ENCODE data around the gene CHRNA1. TPM values are rescaled to one million over a fixed set of nuclear protein-coding genes. Genes with fewer than 3 reads are reported as not detected.

CHRNA1 gene
- total and polyA plus RNA-seq, 2 experiments from 2014 or later, result not detected

- TF ChIP-seq ZNF331 (CRISPR knock-in tag; IDR thresholded peaks at IDR 0.05; ENCODE audit: low read depth) (no peak), POLR2AphosphoS5 (IDR thresholded peaks at IDR 0.05; ENCODE audit: low read depth) (no peak), NANOG (IDR thresholded peaks at IDR 0.05; ENCODE audit: borderline replicate concordance) (no peak), EZH2 (IDR thresholded peaks at IDR 0.05; ENCODE audit: low read depth, unreplicated experiment) (no peak), REST (IDR thresholded peaks at IDR 0.05; ENCODE audit: unreplicated experiment) (no peak)
Observed at GRCh38 chr2:174713686-174714085, 50.6 kb downstream of the CHRNA1 start (continued).

GRCh38 chr2:174711206-174711605 is 53.1 kb downstream of the CHRNA1 start:
- H4K20me1 ChIP-seq (replicated peaks; ENCODE audit: insufficient read depth), result no peaks in the 10 kb centered on the region
- H3K4me1 ChIP-seq (ENCODE audit: insufficient read depth), result no peaks in the 10 kb centered on the region
- H3K27ac Mint-ChIP-seq, result no peak overlapping the region
- H3K27me3 ChIP-seq (ENCODE audit: insufficient read depth), result no peaks in the 10 kb centered on the region
- no peak overlapping the region for H3K4me3 ChIP-seq
- no peaks in the 10 kb centered on the region for H3K79me2 ChIP-seq (replicated peaks; ENCODE audit: insufficient read depth)
- H3K4me2 ChIP-seq, result no peak overlapping the region
- no peak overlapping the region for H2AFZ ChIP-seq
- H3K4me1 Mint-ChIP-seq, result no peaks in the 10 kb centered on the region
- DNase-seq (ENCODE audit: low spot score) (no peak), ATAC-seq (no peak)
- H3K36me3 ChIP-seq (ENCODE audit: insufficient read depth), result no peaks in the 10 kb centered on the region
- H3K4me3 Mint-ChIP-seq, result no peak overlapping the region
- peaks cover 5% of the 10 kb centered on the region for H3K27me3 Mint-ChIP-seq (ENCODE audit: insufficient read depth, low read depth, poor library complexity)
- H3K9me3 Mint-ChIP-seq, result peaks cover 4% of the 10 kb centered on the region; the same call in 1 of the 3 replicates
- no peaks in the 10 kb centered on the region for H3K9me2 ChIP-seq (ENCODE audit: insufficient read depth)
- H3F3A ChIP-seq (replicated peaks; ENCODE audit: low read depth), result no peaks in the 10 kb centered on the region
- no peaks in the 10 kb centered on the region for H3K36me3 Mint-ChIP-seq (ENCODE audit: low read depth)
- H3K27ac ChIP-seq (ENCODE audit: low read depth), result no peak overlapping the region
- TF ChIP-seq NANOG (IDR thresholded peaks at IDR 0.05; ENCODE audit: borderline replicate concordance), result no peak
- TF ChIP-seq POLR2AphosphoS5 (IDR thresholded peaks at IDR 0.05; ENCODE audit: low read depth), result no peak
- TF ChIP-seq ZNF114 (CRISPR knock-in tag; IDR thresholded peaks at IDR 0.05), result no peak
- no peak for TF ChIP-seq CTCF (conservative IDR thresholded peaks at IDR 0.05; ENCODE audit: low read depth in 2 of 2)
- no peak for TF ChIP-seq JUNB (IDR thresholded peaks at IDR 0.05; ENCODE audit: unreplicated experiment)
- TF ChIP-seq CREB1 (CRISPR knock-in tag; IDR thresholded peaks at IDR 0.05; ENCODE audit: low read depth), result no peak
- TF ChIP-seq ZNF462 (CRISPR knock-in tag; IDR thresholded peaks at IDR 0.05), result no peak
- TF ChIP-seq EZH2 (IDR thresholded peaks at IDR 0.05; ENCODE audit: low read depth, unreplicated experiment), result no peak
- no peak for TF ChIP-seq ZNF331 (CRISPR knock-in tag; IDR thresholded peaks at IDR 0.05; ENCODE audit: low read depth)
- no peak for TF ChIP-seq ETS1 (IDR thresholded peaks at IDR 0.05)

Data from GM23338 (cell line).